Ishikawa (cell line): ENCODE measurements around the gene BTBD9.

ENCODE experiments used
- CEBPB ChIP-seq: IDR thresholded peaks from 2 replicates; pipeline ENCODE4 v1.6.1; 2012
- CREB1 ChIP-seq: IDR thresholded peaks from 2 replicates; pipeline ENCODE4 v1.6.1; 2012; ENCODE audit warnings: low read depth
- EGR1 ChIP-seq: IDR thresholded peaks from 2 replicates; pipeline ENCODE4 v1.6.1; 2012
- EP300 ChIP-seq: IDR thresholded peaks from 2 replicates; pipeline ENCODE4 v1.6.1; 2012; ENCODE audit warnings: borderline replicate concordance
- FOXM1 ChIP-seq: IDR thresholded peaks from 2 replicates; pipeline ENCODE4 v1.6.1; 2012; ENCODE audit warnings: low read depth, borderline replicate concordance
- MAX ChIP-seq: IDR thresholded peaks from 2 replicates; pipeline ENCODE4 v1.6.1; 2012
- NFIC ChIP-seq: IDR thresholded peaks from 2 replicates; pipeline ENCODE4 v1.6.1; 2012
- RAD21 ChIP-seq: IDR thresholded peaks from 2 replicates; pipeline ENCODE4 v1.6.1; 2012; ENCODE audit warnings: low read depth
- REST ChIP-seq: IDR thresholded peaks from 2 replicates; pipeline ENCODE4 v1.6.1; 2012; ENCODE audit warnings: low read depth, mild to moderate bottlenecking
- TAF1 ChIP-seq: IDR thresholded peaks from 2 replicates; pipeline ENCODE4 v1.6.1; 2012; ENCODE audit warnings: low read depth, mild to moderate bottlenecking
- TCF12 ChIP-seq: IDR thresholded peaks from 2 replicates; pipeline ENCODE4 v1.6.1; 2012; ENCODE audit warnings: low read depth
- TEAD4 ChIP-seq: IDR thresholded peaks from 2 replicates; pipeline ENCODE4 v1.6.1; 2012
- USF1 ChIP-seq: IDR thresholded peaks from 2 replicates; pipeline ENCODE4 v1.6.1; 2012
- YY1 ChIP-seq: IDR thresholded peaks from 2 replicates; pipeline ENCODE4 v1.6.1; 2012; ENCODE audit warnings: low read depth
- ZBTB7A ChIP-seq: IDR thresholded peaks from 2 replicates; pipeline ENCODE4 v1.6.1; 2012; ENCODE audit warnings: low read depth

The BTBD9 gene

GRCh38 chr6:38144365-38144945 lies 495.3 kb downstream of the BTBD9 start:
- TF ChIP-seq RAD21 (no peak), CREB1 (no peak), TCF12 (no peak), REST (no peak), CEBPB (no peak), NFIC (no peak), MAX (no peak), USF1 (no peak), TEAD4 (no peak), EGR1 (no peak), FOXM1 (no peak), YY1 (no peak), EP300 (no peak), TAF1 (no peak)

GRCh38 chr6:38143191-38144150 lies 496.3 kb downstream of the BTBD9 start:
- TF ChIP-seq CREB1 (no peak), TAF1 (no peak), EGR1 (no peak), USF1 (no peak), TCF12 (no peak), MAX (no peak), REST (no peak), FOXM1 (no peak), RAD21 (no peak), TEAD4 (no peak), ZBTB7A (no peak)

- no peak for TF ChIP-seq YY1
- no peak for TF ChIP-seq ZBTB7A
- no peak for TF ChIP-seq REST
- TF ChIP-seq FOXM1: no peak
- TF ChIP-seq MAX: no peak
- TF ChIP-seq CEBPB: no peak
- no peak for TF ChIP-seq USF1
- TF ChIP-seq EP300: no peak
- TF ChIP-seq NFIC: no peak
- no peak for TF ChIP-seq TCF12
- no peak for TF ChIP-seq RAD21
Measured at GRCh38 chr6:38142178-38142902, 497.4 kb downstream of the BTBD9 start.
